Activated naive CD8-positive, alpha-beta T cell treated with anti-CD3 and anti-CD28 coated beads for 36 hours (primary cell): ENCODE data around the gene BIN2. TPM values are rescaled to one million over a fixed set of nuclear protein-coding genes. Genes with fewer than 3 reads are reported as not detected.
"Not testable (repeated sequence)": the region's sequence is repeated elsewhere in the genome, so short reads cannot be mapped to it uniquely, and the experiment has no call there.

Experiments
- DNase-seq: peaks from one replicate; pipeline ENCODE4 v3.0.0; 2021
- H3K27ac Mint-ChIP-seq: one replicate; pipeline ENCODE4 v1.8.0; 2022; ENCODE audit warnings: mild to moderate bottlenecking, moderate library complexity, mixed read lengths
- H3K27me3 Mint-ChIP-seq: one replicate; pipeline ENCODE4 v1.8.0; 2022; ENCODE audit warnings: mild to moderate bottlenecking, mixed read lengths
- H3K36me3 Mint-ChIP-seq: one replicate; pipeline ENCODE4 v1.8.0; 2021; ENCODE audit warnings: mild to moderate bottlenecking, mixed read lengths
- H3K4me1 Mint-ChIP-seq: one replicate; pipeline ENCODE4 v1.8.0; 2021; ENCODE audit warnings: mixed read lengths
- H3K4me3 Mint-ChIP-seq: one replicate; pipeline ENCODE4 v1.8.0; 2022; ENCODE audit warnings: mild to moderate bottlenecking, moderate library complexity, mixed read lengths
- H3K9me3 Mint-ChIP-seq: one replicate; pipeline ENCODE4 v1.8.0; 2022; ENCODE audit warnings: mixed read lengths
- total RNA-seq, 2 experiments: library from RNA; stranded (reverse); gene quantifications; one replicate each; pipeline ENCODE4 v1.2.3, GENCODE V29; 2021

BIN2 gene
- total RNA-seq, 2 experiments from 2014 or later = 32.0 to 34.2 TPM

- Mint-ChIP-seq H3K9me3 (peaks cover 2% of the 10 kb centered on the region), H3K36me3 (peaks cover 3% of the 10 kb centered on the region), H3K4me3 (peak overlapping the region; percentile 67), H3K27me3 (peaks cover 11% of the 10 kb centered on the region), H3K27ac (no peak overlapping the region), H3K4me1 (peaks cover 28% of the 10 kb centered on the region)
- DNase-seq = peak; percentile 53
Observed at GRCh38 chr12:51269174-51270066, 54.6 kb downstream of the BIN2 start.

GRCh38 chr12:51265024-51265423 is 59.0 kb downstream of the BIN2 start:
- peaks cover 25% of the 10 kb centered on the region for H3K4me1 Mint-ChIP-seq
- H3K9me3 Mint-ChIP-seq = peaks cover 2% of the 10 kb centered on the region
- DNase-seq = no peak

GRCh38 chr12:51264297-51264696 is 59.7 kb downstream of the BIN2 start:
- Mint-ChIP-seq H3K9me3 (peaks cover 2% of the 10 kb centered on the region), H3K36me3 (peaks cover 3% of the 10 kb centered on the region), H3K27me3 (peaks cover 1% of the 10 kb centered on the region), H3K4me3 (no peak overlapping the region), H3K27ac (no peak overlapping the region), H3K4me1 (peaks cover 23% of the 10 kb centered on the region)
- DNase-seq = no peak

More at GRCh38 chr12:51265024-51265423, 59.0 kb downstream of the BIN2 start:
- H3K27me3 Mint-ChIP-seq = peaks cover 3% of the 10 kb centered on the region
- no peak overlapping the region for H3K27ac Mint-ChIP-seq
- peaks cover 3% of the 10 kb centered on the region for H3K36me3 Mint-ChIP-seq
- H3K4me3 Mint-ChIP-seq = no peak overlapping the region

- H3K36me3 Mint-ChIP-seq = peaks cover 3% of the 10 kb centered on the region
- peaks cover 2% of the 10 kb centered on the region for H3K9me3 Mint-ChIP-seq
- peaks cover 18% of the 10 kb centered on the region for H3K4me1 Mint-ChIP-seq
- H3K27ac Mint-ChIP-seq = no peak overlapping the region
- H3K4me3 Mint-ChIP-seq = no peak overlapping the region
- no peaks in the 10 kb centered on the region for H3K27me3 Mint-ChIP-seq
- no peak for DNase-seq
Observed at GRCh38 chr12:51263341-51263740, 60.6 kb downstream of the BIN2 start.

- Mint-ChIP-seq H3K9me3 (peaks cover 2% of the 10 kb centered on the region), H3K4me1 (peaks cover 18% of the 10 kb centered on the region), H3K27me3 (no peaks in the 10 kb centered on the region), H3K36me3 (peaks cover 3% of the 10 kb centered on the region), H3K27ac (no peak overlapping the region), H3K4me3 (no peak overlapping the region)
- DNase-seq = peak; percentile 28
Observed at GRCh38 chr12:51262758-51263177, 61.2 kb downstream of the BIN2 start.

- H3K9me3 Mint-ChIP-seq, H3K27ac Mint-ChIP-seq: not testable (repeated sequence)
- H3K4me1 Mint-ChIP-seq = peaks cover 10% of the 10 kb centered on the region
Observed at GRCh38 chr12:51259600-51259999, 64.4 kb downstream of the BIN2 start.

GRCh38 chr12:51254536-51254935 is 69.4 kb downstream of the BIN2 start:
- DNase-seq = no peak
- Mint-ChIP-seq H3K27ac (peak overlapping the region; percentile 28), H3K4me1 (peaks cover 4% of the 10 kb centered on the region), H3K9me3 (no peaks in the 10 kb centered on the region), H3K36me3 (no peaks in the 10 kb centered on the region), H3K27me3 (no peaks in the 10 kb centered on the region), H3K4me3 (no peak overlapping the region)

More at GRCh38 chr12:51259600-51259999, 64.4 kb downstream of the BIN2 start:
- H3K27me3 Mint-ChIP-seq, DNase-seq, H3K4me3 Mint-ChIP-seq, H3K36me3 Mint-ChIP-seq: not testable (repeated sequence)

GRCh38 chr12:51253276-51253675 is 70.7 kb downstream of the BIN2 start:
- H3K4me3 Mint-ChIP-seq = no peak overlapping the region
- no peaks in the 10 kb centered on the region for H3K9me3 Mint-ChIP-seq
- peaks cover 2% of the 10 kb centered on the region for H3K36me3 Mint-ChIP-seq
- H3K27me3 Mint-ChIP-seq = no peaks in the 10 kb centered on the region
- DNase-seq = no peak
- H3K27ac Mint-ChIP-seq = no peak overlapping the region
- peaks cover 6% of the 10 kb centered on the region for H3K4me1 Mint-ChIP-seq

GRCh38 chr12:51247523-51248206 is 76.3 kb downstream of the BIN2 start:
- Mint-ChIP-seq H3K27ac (peak overlapping the region; percentile 35), H3K36me3 (peaks cover 31% of the 10 kb centered on the region), H3K4me3 (no peak overlapping the region), H3K9me3 (no peaks in the 10 kb centered on the region), H3K4me1 (peaks cover 38% of the 10 kb centered on the region), H3K27me3 (no peaks in the 10 kb centered on the region)
- no peak for DNase-seq

GRCh38 chr12:51246254-51246853 is 77.6 kb downstream of the BIN2 start:
- H3K4me3 Mint-ChIP-seq = peak overlapping the region; percentile 15
- no peaks in the 10 kb centered on the region for H3K9me3 Mint-ChIP-seq
- H3K36me3 Mint-ChIP-seq = peaks cover 38% of the 10 kb centered on the region
- no peaks in the 10 kb centered on the region for H3K27me3 Mint-ChIP-seq
- peaks cover 42% of the 10 kb centered on the region for H3K4me1 Mint-ChIP-seq
- peak overlapping the region; percentile 63 for H3K27ac Mint-ChIP-seq
- DNase-seq = peak; percentile 26

- no peaks in the 10 kb centered on the region for H3K9me3 Mint-ChIP-seq
- H3K27ac Mint-ChIP-seq = peak overlapping the region; percentile 63
- peak overlapping the region; percentile 15 for H3K4me3 Mint-ChIP-seq
- DNase-seq = no peak
- H3K4me1 Mint-ChIP-seq = peaks cover 48% of the 10 kb centered on the region
- H3K27me3 Mint-ChIP-seq = no peaks in the 10 kb centered on the region
- peaks cover 42% of the 10 kb centered on the region for H3K36me3 Mint-ChIP-seq
Observed at GRCh38 chr12:51245476-51246253, 78.3 kb downstream of the BIN2 start.

- peaks cover 55% of the 10 kb centered on the region for H3K4me1 Mint-ChIP-seq
- peaks cover 52% of the 10 kb centered on the region for H3K36me3 Mint-ChIP-seq
- no peaks in the 10 kb centered on the region for H3K9me3 Mint-ChIP-seq
- no peaks in the 10 kb centered on the region for H3K27me3 Mint-ChIP-seq
- no peak for DNase-seq
- peak overlapping the region; percentile 76 for H3K27ac Mint-ChIP-seq
- no peak overlapping the region for H3K4me3 Mint-ChIP-seq
Observed at GRCh38 chr12:51244269-51244668, 79.7 kb downstream of the BIN2 start.

GRCh38 chr12:51242876-51243275 is 81.1 kb downstream of the BIN2 start:
- H3K27me3 Mint-ChIP-seq = no peaks in the 10 kb centered on the region
- no peaks in the 10 kb centered on the region for H3K9me3 Mint-ChIP-seq
- H3K36me3 Mint-ChIP-seq = peaks cover 53% of the 10 kb centered on the region
- H3K4me3 Mint-ChIP-seq = no peak overlapping the region
- H3K27ac Mint-ChIP-seq = peak overlapping the region; percentile 21
- H3K4me1 Mint-ChIP-seq = peaks cover 56% of the 10 kb centered on the region
- DNase-seq = no peak

- DNase-seq = no peak
- H3K4me3 Mint-ChIP-seq = no peak overlapping the region
- peak overlapping the region; percentile 55 for H3K27ac Mint-ChIP-seq
- H3K36me3 Mint-ChIP-seq = peaks cover 54% of the 10 kb centered on the region
- H3K4me1 Mint-ChIP-seq = peaks cover 50% of the 10 kb centered on the region
- H3K27me3 Mint-ChIP-seq = no peaks in the 10 kb centered on the region
- no peaks in the 10 kb centered on the region for H3K9me3 Mint-ChIP-seq
Observed at GRCh38 chr12:51242120-51242519, 81.9 kb downstream of the BIN2 start.
